Right renal cortex interstitium (tissue), 3 donors: Measurements from ENCODE around the gene RTN3. TPM values are rescaled to one million over a fixed set of nuclear protein-coding genes. Genes with fewer than 3 reads are reported as not detected.

Experiments
- polyA plus RNA-seq, 3 donors: library from polyadenylated mRNA; unstranded; fragments of 120-200 nt; gene quantifications; one replicate each; pipeline ENCODE4 v1.2.1, GENCODE V29; 2013; ENCODE audit not compliant: insufficient read length in 3 of 3

The RTN3 gene
- polyA plus RNA-seq, 3 donors, result 173 to 181 (median 178) TPM

Other genes with a start within 250 kb of the RTN3 start
- gene PLAAT5, start 190.3 kb upstream of the RTN3 start, polyA plus RNA-seq, result under 1 TPM; 0.42 to 0.51 (median 0.42) TPM
- gene LGALS12, start 175.4 kb upstream of the RTN3 start, polyA plus RNA-seq, result under 1 TPM; 0.10 to 0.41 (median 0.12) TPM
- 10 to 100 TPM in 2 of 3 donors, 1 to 10 TPM in 1; 9.5 to 11.6 (median 11.1) TPM for gene PLAAT4, start 144.7 kb upstream of the RTN3 start, polyA plus RNA-seq
- under 1 TPM in 2 of 3 donors, not detected in 1; 0.22 to 0.65 TPM for gene PLAAT2, start 118.1 kb upstream of the RTN3 start, polyA plus RNA-seq
- gene PLAAT3, start 67.1 kb upstream of the RTN3 start, polyA plus RNA-seq, result 10 to 100 TPM; 12.7 to 26.8 (median 14.8) TPM
- gene ATL3, start 10.1 kb upstream of the RTN3 start, polyA plus RNA-seq, result 10 to 100 TPM; 16.2 to 17.6 (median 17.0) TPM
- gene ZFTA, start 87.3 kb downstream of the RTN3 start, polyA plus RNA-seq, result 10 to 100 TPM; 41.0 to 41.8 (median 41.7) TPM
- 10 to 100 TPM; 21.7 to 26.8 (median 23.4) TPM for gene SPINDOC, start 132.0 kb downstream of the RTN3 start, polyA plus RNA-seq
- 10 to 100 TPM; 31.2 to 34.4 (median 33.5) TPM for gene MARK2, start 157.6 kb downstream of the RTN3 start, polyA plus RNA-seq
- gene RCOR2, start 235.7 kb downstream of the RTN3 start, polyA plus RNA-seq, result 10 to 100 TPM; 10.4 to 11.8 (median 11.4) TPM